ENCODE measurements around the gene ACAP3.

ACAP3 gene

GRCh38 chr1:1285611-1286311, 22.0 kb downstream of the ACAP3 start:
- H3K79me2 ChIP-seq (ENCODE audit: control insufficient read depth, low read length) = no peaks in the 10 kb centered on the region
- no peaks in the 10 kb centered on the region for H3K9me2 ChIP-seq (replicated peaks; ENCODE audit: control insufficient read depth, low read length)
- no peak overlapping the region for H3K4me3 ChIP-seq (ENCODE audit: low read length)
- H3K36me3 ChIP-seq (ENCODE audit: control insufficient read depth, low read length) = no peaks in the 10 kb centered on the region
- no peaks in the 10 kb centered on the region for H4K20me1 ChIP-seq (ENCODE audit: control insufficient read depth, insufficient read depth, low read depth, low read length)
- H3K27me3 ChIP-seq (ENCODE audit: control insufficient read depth, low read length) = no peaks in the 10 kb centered on the region
- TF ChIP-seq, protein P1, sequence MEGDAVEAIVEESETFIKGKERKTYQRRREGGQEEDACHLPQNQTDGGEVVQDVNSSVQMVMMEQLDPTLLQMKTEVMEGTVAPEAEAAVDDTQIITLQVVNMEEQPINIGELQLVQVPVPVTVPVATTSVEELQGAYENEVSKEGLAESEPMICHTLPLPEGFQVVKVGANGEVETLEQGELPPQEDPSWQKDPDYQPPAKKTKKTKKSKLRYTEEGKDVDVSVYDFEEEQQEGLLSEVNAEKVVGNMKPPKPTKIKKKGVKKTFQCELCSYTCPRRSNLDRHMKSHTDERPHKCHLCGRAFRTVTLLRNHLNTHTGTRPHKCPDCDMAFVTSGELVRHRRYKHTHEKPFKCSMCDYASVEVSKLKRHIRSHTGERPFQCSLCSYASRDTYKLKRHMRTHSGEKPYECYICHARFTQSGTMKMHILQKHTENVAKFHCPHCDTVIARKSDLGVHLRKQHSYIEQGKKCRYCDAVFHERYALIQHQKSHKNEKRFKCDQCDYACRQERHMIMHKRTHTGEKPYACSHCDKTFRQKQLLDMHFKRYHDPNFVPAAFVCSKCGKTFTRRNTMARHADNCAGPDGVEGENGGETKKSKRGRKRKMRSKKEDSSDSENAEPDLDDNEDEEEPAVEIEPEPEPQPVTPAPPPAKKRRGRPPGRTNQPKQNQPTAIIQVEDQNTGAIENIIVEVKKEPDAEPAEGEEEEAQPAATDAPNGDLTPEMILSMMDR (IDR thresholded peaks at IDR 0.05; ENCODE audit: low read depth, low read length, poor library complexity, severe bottlenecking) = no peak
- no peak for TF ChIP-seq EZH2phosphoT487 (IDR thresholded peaks at IDR 0.05; ENCODE audit: borderline replicate concordance, low read length)
- H3K4me1 ChIP-seq (ENCODE audit: control insufficient read depth, low read length) = no peaks in the 10 kb centered on the region
- H3F3A ChIP-seq (ENCODE audit: control insufficient read depth, insufficient read depth) = no peaks in the 10 kb centered on the region
- no peak overlapping the region for H3K27ac ChIP-seq (ENCODE audit: low read depth, low read length)
- H3K4me2 ChIP-seq (ENCODE audit: low read length) = no peak overlapping the region
- H3K9me3 ChIP-seq (ENCODE audit: control insufficient read depth, insufficient read depth, low read length) = no peaks in the 10 kb centered on the region; the same call in 1 of the 2 replicates

- no peaks in the 10 kb centered on the region for H3K79me2 ChIP-seq (ENCODE audit: control insufficient read depth, low read length)
- no peaks in the 10 kb centered on the region for H4K20me1 ChIP-seq (ENCODE audit: control insufficient read depth, insufficient read depth, low read depth, low read length)
- no peaks in the 10 kb centered on the region; the same call in 1 of the 2 replicates for H3K9me3 ChIP-seq (ENCODE audit: control insufficient read depth, insufficient read depth, low read length)
- no peak overlapping the region for H3K27ac ChIP-seq (ENCODE audit: low read depth, low read length)
- H3K9me2 ChIP-seq (replicated peaks; ENCODE audit: control insufficient read depth, low read length) = no peaks in the 10 kb centered on the region
- H3K4me1 ChIP-seq (ENCODE audit: control insufficient read depth, low read length) = no peaks in the 10 kb centered on the region
- H3K27me3 ChIP-seq (ENCODE audit: control insufficient read depth, low read length) = no peaks in the 10 kb centered on the region
- H3K4me3 ChIP-seq (ENCODE audit: low read length) = no peak overlapping the region
- H3F3A ChIP-seq (ENCODE audit: control insufficient read depth, insufficient read depth) = no peaks in the 10 kb centered on the region
- no peak for TF ChIP-seq EZH2phosphoT487 (IDR thresholded peaks at IDR 0.05; ENCODE audit: borderline replicate concordance, low read length)
- TF ChIP-seq, protein P1 (IDR thresholded peaks at IDR 0.05; ENCODE audit: low read depth, low read length, poor library complexity, severe bottlenecking) = no peak
- H3K4me2 ChIP-seq (ENCODE audit: low read length) = no peak overlapping the region
- no peaks in the 10 kb centered on the region for H3K36me3 ChIP-seq (ENCODE audit: control insufficient read depth, low read length)
Observed at GRCh38 chr1:1285102-1285571, 22.6 kb downstream of the ACAP3 start.

DNA sequence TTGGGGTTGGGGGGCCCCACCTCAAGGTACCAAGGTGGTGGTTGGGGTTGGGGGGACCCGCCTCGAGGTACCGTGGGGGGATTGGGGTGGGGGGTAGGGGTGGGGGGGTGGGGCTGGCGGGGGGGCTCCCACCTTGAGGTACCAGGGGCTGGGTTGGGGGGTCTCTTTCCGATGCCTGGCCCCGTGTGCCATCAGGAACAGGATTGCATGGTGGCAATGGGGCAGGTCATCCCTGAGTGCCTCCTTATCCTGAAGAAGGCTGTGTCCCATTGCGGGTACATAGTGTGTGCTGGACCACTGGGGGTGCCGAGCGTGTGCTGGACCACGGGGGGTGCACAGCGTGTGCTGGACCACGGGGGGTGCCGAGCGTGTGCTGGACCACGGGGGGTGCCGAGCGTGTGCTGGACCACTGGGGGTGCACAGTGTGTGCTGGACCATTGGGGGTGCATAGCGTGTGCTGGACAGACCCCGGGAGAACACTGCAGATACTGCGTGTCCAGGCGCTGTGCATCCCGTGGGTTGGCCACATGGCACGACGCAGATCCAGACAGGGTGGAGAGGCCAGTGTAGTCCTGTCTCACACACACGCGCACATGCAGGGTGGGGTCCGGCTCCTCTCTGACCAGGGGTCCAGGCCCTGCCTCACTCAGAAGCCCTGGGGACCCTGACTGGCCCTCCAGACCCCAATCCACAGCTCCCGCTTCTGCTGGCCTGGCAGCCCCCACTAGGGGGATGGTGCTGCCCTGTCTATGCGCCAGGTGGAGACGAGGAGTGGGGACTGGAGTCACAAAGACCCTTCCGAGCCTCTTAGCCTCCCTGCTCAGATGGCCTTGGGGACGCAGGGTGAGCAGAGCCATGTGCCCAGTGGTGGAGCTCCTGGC, 23.3 kb downstream of the ACAP3 start:
- no peak overlapping the region for H3K27ac ChIP-seq (ENCODE audit: low read depth, low read length)
- TF ChIP-seq EZH2phosphoT487 (IDR thresholded peaks at IDR 0.05; ENCODE audit: borderline replicate concordance, low read length) = no peak
- TF ChIP-seq, protein P1 (IDR thresholded peaks at IDR 0.05; ENCODE audit: low read depth, low read length, poor library complexity, severe bottlenecking) = no peak
- H3K79me2 ChIP-seq (ENCODE audit: control insufficient read depth, low read length) = no peaks in the 10 kb centered on the region

More for the DNA sequence above, 23.3 kb downstream of the ACAP3 start:
- Histone ChIP-seq H3K9me2 (replicated peaks; ENCODE audit: control insufficient read depth, low read length) (no peaks in the 10 kb centered on the region), H3K36me3 (ENCODE audit: control insufficient read depth, low read length) (no peaks in the 10 kb centered on the region), H3K4me2 (ENCODE audit: low read length) (no peak overlapping the region), H3K27me3 (ENCODE audit: control insufficient read depth, low read length) (no peaks in the 10 kb centered on the region), H3K4me3 (ENCODE audit: low read length) (no peak overlapping the region), H3K4me1 (ENCODE audit: control insufficient read depth, low read length) (no peaks in the 10 kb centered on the region), H3K9me3 (ENCODE audit: control insufficient read depth, insufficient read depth, low read length) (no peaks in the 10 kb centered on the region; the same call in 1 of the 2 replicates), H4K20me1 (ENCODE audit: control insufficient read depth, insufficient read depth, low read depth, low read length) (no peaks in the 10 kb centered on the region), H3F3A (ENCODE audit: control insufficient read depth, insufficient read depth) (no peaks in the 10 kb centered on the region)

Data from DOHH2 (cell line).